NCI-H1417 treated with DMSO at 0.1 percent for 48 hours (cell line): ENCODE measurements around the gene TMEM164.
"Not testable (repeated sequence)": the region's sequence is repeated elsewhere in the genome, so short reads cannot be mapped to it uniquely, and the experiment has no call there.

Experiments used
- DNase-seq: peaks from one replicate; lab custom pipeline; 2025; lab: John Stamatoyannopoulos, UW

Gene TMEM164

DNA sequence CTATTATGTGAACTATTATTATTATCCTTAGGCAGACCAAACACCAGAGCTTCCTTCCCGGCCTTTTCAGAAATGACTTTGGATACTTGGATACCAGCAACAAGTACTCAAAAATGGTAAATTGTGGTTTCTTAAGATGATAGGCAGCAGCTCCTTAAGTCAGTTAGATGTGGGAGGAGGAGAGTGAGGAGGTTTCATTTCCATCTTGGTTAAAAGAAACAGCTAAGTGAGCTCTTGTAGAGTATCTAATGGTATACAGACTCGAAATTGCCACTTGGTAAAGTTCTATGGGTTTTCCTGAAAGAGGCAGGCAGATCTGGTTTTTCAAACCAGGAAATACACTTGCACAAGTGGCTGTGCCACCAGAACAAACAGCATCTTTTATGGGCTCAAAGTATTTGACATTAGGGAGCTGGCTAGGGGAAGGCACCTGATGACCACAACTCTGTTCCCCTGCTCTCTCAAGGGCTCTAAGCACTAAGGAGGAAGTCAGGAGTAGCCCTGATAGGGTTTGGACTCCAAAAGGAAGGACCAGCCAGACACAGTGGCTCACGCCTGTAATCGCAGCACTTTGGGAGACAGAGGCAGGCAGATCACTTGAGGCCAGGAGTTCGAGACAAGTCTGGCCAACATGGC is 130.9 kb downstream of the TMEM164 start:
- DNase-seq, result no peak

GRCh38 chrX:110135618-110136017 is 132.7 kb downstream of the TMEM164 start:
- no peak for DNase-seq

DNA sequence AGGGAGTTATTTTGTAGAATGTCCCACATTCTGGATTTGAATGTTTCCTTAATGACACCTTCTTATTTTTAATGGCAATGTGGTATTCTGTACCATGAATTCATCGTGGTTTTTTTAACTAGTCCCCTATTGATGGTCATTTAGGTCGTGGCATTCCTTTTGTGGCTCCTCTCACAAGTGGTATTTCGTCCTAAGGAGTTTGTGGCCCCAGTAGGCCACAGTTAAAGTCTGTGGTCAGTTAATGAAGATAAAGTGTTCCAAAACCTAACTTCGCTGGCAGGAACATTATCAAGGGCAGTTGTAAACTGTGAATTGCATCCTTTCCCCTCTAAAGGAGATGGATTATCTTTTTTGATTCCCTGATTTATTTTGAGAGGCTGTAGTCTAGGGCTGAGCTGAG is 133.2 kb downstream of the TMEM164 start:
- no peak for DNase-seq

DNA sequence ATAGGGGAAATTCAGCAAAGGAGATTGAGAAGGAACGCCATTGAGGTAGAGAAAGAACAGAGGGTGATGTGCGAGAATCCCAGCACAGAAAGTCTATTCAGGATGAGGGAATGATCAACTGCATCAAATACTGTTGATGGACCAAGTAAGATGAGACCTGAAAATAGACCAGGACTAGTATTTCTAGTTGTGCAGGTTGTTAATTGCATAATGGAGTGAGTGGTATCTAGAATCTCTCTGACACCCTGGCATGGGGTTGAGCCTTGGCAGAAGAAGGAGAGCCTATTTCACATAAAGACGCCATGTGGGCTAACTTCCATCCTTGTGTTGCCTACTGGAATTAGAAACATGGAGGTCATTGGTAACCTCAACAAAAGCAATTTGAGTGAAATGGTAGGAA is 135.6 kb downstream of the TMEM164 start:
- no peak for DNase-seq

GRCh38 chrX:110139172-110139571 is 136.3 kb downstream of the TMEM164 start:
- no peak for DNase-seq

GRCh38 chrX:110142096-110142495 is 139.2 kb downstream of the TMEM164 start:
- DNase-seq, result no peak

DNA sequence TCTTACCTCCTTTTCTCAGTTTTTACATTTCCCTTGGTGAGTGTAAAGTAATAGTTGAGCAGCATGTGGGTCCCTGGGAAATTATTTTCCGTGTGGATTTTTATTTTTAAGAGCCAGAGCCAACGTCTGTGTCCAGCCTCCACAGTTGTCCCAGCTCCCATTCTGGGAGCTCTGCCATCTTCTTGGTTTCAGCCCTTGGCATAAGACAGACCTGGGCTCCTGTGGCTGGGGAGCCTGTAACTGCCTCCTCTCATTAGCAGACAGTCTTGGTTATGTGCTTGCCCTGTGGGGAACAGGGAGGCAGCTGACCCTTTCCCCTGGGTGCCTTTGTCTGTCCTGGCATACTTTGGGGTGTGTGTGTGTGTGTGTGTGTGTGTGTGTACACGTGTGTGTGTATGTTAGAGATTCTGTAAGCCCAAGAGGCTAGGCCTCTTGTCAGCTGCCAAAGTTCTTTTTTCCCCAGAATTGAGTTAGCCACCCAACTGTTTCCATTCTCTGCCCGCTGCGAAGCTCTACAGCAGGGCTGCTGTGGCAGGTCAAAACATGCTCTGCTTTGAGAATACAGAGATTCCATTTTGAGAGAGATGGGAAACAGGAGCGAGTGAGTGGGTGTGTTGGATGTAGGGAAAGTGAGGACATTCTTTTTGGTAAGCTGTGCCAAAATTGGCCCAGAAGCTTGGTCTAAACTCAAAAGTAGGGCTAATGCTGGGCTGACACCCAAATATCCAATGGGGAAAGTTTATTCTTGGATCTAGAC is 140.7 kb downstream of the TMEM164 start:
- no peak for DNase-seq

- DNase-seq, result no peak
Observed at GRCh38 chrX:110145311-110145710, 142.4 kb downstream of the TMEM164 start.

DNA sequence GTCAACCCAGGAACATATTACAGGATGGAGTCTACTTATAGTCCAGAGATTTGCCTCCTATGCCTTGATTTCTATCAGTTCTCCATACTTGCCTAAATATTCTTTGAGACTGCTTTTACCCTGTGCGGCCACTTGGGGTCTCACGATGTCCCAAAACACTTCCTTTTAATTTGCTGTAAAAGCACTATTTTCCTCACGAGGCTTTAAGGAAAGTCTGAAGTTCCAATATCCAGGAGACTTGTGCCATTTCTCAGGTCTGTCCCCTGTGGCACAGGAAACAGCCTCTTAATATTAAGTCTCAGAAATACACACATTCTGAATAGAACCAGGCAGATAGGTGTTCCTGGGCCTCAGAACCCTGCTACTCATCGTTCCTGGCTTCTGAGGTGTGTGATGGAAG is 142.9 kb downstream of the TMEM164 start:
- no peak for DNase-seq

- peak; percentile 8 for DNase-seq
Observed at GRCh38 chrX:110146521-110146920, 143.6 kb downstream of the TMEM164 start.

- DNase-seq, result no peak
Observed at GRCh38 chrX:110153244-110153643, 150.3 kb downstream of the TMEM164 start.

DNA sequence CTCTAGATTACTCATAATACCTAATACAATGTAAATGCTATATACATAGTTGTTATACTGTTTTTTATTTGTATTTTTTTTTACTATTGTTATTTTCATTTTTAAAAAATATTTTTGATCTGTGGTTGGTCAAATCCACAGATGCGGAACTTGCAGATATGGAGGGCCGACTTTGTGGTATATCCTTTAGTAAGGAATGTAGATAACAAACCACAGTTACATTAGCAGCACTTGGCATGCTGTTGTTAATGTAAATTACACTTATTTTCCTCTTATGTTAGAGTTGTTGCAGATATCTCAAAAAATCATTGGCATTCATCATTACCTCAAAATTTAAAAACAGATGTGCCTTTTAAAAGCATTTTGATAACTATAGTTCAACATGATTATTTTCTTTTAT is 151.0 kb downstream of the TMEM164 start:
- no peak for DNase-seq

DNA sequence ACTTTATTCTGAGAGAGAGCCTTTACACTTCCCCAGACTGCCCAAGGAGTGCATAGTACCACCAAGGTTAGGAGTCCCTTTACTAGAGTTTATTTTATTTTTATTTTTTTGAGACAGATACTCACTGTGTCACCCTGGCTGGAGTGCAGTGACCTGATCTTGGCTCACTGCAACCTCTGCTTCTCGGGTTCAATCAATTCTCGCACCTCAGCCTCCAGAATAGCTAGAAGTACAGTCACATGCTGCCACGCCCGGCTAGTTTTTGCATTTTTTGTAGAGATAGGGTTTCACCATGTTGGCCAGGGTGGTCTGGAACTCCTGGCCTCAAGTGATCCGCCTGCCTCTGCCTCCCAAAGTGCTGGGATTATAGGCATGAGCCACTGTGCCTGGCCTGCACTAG is 151.4 kb downstream of the TMEM164 start:
- DNase-seq, result not testable (repeated sequence)

DNA sequence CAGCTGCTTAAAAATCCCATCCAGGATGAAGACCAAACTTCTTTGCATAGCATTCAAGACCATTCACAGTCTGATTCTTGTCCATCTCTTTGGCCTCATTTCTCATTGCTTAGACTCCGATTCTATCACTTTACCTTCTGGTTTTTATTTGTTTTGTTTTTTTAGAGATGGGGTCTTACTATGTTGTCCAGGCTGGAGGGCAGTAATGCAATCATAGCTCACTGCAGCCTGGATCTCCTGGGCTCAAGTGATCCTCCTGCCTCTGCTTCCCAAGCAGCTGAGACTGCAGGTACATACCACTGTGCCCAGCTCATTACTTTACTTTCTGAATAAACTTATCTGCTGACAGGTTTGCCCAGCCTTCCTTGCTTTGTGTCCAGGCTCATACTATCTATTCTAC is 152.8 kb downstream of the TMEM164 start:
- no peak for DNase-seq

DNA sequence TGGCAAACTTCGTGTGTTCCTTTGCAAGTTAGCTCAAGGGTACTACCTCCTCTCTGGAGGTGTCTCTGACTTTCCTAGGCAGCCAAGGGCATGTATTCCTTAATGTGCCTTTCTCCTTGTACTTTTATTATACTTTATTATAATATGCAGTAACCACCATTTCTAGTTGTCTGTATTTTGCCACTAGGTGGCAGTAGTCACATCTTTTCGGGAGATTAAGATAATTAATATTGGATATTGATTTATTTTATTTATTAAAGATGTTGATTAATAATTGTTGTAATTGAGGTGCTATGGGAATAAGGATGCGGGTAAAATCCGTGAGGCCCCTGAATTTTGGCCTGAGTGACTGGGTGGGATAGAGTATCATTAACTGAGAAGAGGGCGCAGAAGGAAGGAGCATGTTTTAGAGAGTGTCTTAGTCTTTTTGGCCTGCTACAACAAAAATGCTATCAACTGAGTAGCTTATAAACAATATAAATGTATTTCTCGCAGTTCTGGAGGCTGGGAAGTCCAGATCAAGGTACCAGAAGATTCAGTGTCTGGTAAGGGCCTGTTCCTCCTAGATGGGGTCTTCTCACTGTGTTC is 153.3 kb downstream of the TMEM164 start:
- DNase-seq, result no peak

DNA sequence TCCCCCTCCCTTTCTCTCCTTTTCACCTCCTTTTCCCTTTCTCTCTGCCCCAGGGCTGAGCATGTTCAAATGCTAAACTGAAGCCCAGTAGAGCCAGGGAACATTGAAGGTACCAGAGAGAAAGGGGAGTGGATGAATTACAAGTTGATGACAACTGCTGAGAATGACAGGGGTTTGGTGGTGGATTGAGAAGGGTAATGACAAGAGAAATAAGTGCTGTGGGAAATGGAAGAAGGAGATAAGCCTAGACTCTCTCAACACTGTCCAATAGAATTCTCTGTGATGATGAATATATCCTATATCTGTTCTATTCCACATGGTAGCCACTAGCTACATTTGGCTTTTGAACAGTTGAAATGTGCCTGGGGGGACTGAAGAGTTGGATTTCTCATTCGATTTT is 154.5 kb downstream of the TMEM164 start:
- no peak for DNase-seq

GRCh38 chrX:110159235-110159634 is 156.3 kb downstream of the TMEM164 start:
- no peak for DNase-seq

DNA sequence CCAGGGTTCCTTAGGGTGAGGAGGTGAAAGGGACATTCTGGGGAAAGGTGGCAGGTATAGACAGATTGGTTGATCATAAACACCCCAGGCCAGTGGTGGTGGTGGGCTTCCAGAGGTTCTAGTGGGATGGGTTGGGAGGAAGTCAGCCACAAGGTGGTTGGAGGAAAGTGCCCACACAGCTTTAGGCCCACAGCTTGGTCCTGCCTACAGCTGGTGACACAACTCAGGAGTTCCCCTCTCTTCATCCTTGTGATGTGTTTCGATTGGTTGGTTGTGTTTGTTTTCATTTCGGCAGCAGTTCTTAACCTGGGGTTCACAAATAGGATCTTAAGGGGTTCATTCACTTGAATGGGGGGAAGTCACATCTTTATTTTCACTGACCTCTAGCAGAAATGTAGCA is 157.0 kb downstream of the TMEM164 start:
- DNase-seq, result no peak

GRCh38 chrX:110161361-110161686 is 158.4 kb downstream of the TMEM164 start:
- DNase-seq, result no peak

GRCh38 chrX:110162131-110162530 is 159.2 kb downstream of the TMEM164 start:
- no peak for DNase-seq

- DNase-seq, result no peak
Observed at GRCh38 chrX:110162867-110163266, 160.0 kb downstream of the TMEM164 start.

- no peak for DNase-seq
Observed at GRCh38 chrX:110163488-110163887, 160.6 kb downstream of the TMEM164 start.

DNA sequence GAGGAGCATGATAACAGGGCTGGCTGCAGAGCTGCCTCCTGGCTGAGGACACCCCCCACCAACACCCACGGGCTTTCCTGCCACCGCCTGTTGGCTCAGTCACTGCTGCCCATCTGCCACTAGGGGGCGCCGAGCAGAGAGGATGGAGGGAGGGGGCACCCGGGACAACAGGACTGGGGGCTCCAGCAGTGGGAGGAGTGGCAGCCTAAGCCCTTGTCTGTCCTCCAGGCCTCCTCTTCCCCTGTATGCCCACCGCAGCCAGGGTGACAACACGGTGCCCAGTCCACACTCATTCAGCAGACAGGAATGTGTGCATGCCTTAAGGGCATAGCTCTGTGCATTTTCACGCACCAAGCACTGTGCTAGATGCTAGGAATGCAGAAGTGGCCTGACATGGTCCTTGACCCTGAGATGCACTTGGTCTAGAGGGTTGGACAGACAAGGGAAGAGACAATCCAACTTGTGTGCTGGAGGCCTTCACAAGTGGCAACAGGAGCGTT is 165.1 kb downstream of the TMEM164 start:
- no peak for DNase-seq
